KMS-11 (cell line): Measurements from ENCODE around the gene OR51Q1.

Experiments used
- H2AFZ ChIP-seq: fragments of 200-600 bp; sonication (generic); 2 replicates; pipeline ENCODE4 v1.6.1; 2016; ENCODE audit warnings: antibody characterized with exemption, mixed run types, low read depth
- H3K27ac ChIP-seq: fragments of 200-600 bp; sonication (generic); 2 replicates; pipeline ENCODE4 v1.6.1; 2016; ENCODE audit warnings: mild to moderate bottlenecking, mixed run types
- H3K27me3 ChIP-seq: fragments of 200-600 bp; sonication (generic); 2 replicates; pipeline ENCODE4 v1.6.1; 2017; ENCODE audit warnings: mild to moderate bottlenecking, low read depth, mixed run types, moderate library complexity; ENCODE audit not compliant: insufficient read depth
- H3K36me3 ChIP-seq: fragments of 200-600 bp; sonication (generic); 2 replicates; pipeline ENCODE4 v1.6.1; 2017; ENCODE audit warnings: mild to moderate bottlenecking, mixed run types; ENCODE audit not compliant: insufficient read depth
- H3K4me1 ChIP-seq: fragments of 200-600 bp; sonication (generic); 2 replicates; pipeline ENCODE4 v1.6.1; 2016; ENCODE audit warnings: mild to moderate bottlenecking, low read depth, mixed run types; ENCODE audit not compliant: poor library complexity, severe bottlenecking
- H3K4me2 ChIP-seq: fragments of 200-600 bp; sonication (generic); 2 replicates; pipeline ENCODE4 v1.7.0; 2016; ENCODE audit warnings: mild to moderate bottlenecking, mixed run types
- H3K4me3 ChIP-seq: fragments of 200-600 bp; sonication (generic); IDR thresholded peaks from 2 replicates; pipeline ENCODE4 v1.6.1; 2017; ENCODE audit warnings: low read depth, low read length, mixed read lengths; ENCODE audit not compliant: insufficient read depth
- H3K79me2 ChIP-seq: fragments of 200-600 bp; sonication (generic); 2 replicates; pipeline ENCODE4 v1.6.1; 2016; ENCODE audit warnings: low read depth, mixed run types; ENCODE audit not compliant: insufficient read depth
- H3K9ac ChIP-seq: fragments of 200-600 bp; sonication (generic); 2 replicates; pipeline ENCODE4 v1.6.1; 2016; ENCODE audit warnings: mild to moderate bottlenecking, mixed run types
- H4K20me1 ChIP-seq: fragments of 200-600 bp; sonication (generic); 2 replicates; pipeline ENCODE4 v1.6.1; 2016; ENCODE audit warnings: mild to moderate bottlenecking, mixed run types; ENCODE audit not compliant: insufficient read depth
- CTCF ChIP-seq: fragments of 200-600 bp; sonication (generic); conservative IDR thresholded peaks from 2 replicates; pipeline ENCODE4 v1.6.1; 2017; ENCODE audit warnings: low read depth, mild to moderate bottlenecking, antibody characterized with exemption, low read length, moderate library complexity, mixed read lengths

The OR51Q1 gene

GRCh38 chr11:5421811-5422210 is at the start of gene OR51Q1:
OR51Q1 (plus strand) TSS chr11:5422111; CDS start chr11:5422201, 90 bp downstream.
- no peaks in the 10 kb centered on the region for H3K79me2 ChIP-seq
- no peak within 1 kb of the TSS for H3K9ac ChIP-seq
- no peaks in the 10 kb centered on the region for H3K27me3 ChIP-seq
- no peak within 1 kb of the TSS for H3K4me2 ChIP-seq
- H4K20me1 ChIP-seq: no peaks in the 10 kb centered on the region
- TF ChIP-seq CTCF: no peak
- no peaks in the 10 kb centered on the region for H3K36me3 ChIP-seq
- H2AFZ ChIP-seq: no peak within 1 kb of the TSS
- H3K27ac ChIP-seq: no peak within 1 kb of the TSS
- H3K4me3 ChIP-seq: no peak within 1 kb of the TSS
- H3K4me1 ChIP-seq: no peaks in the 10 kb centered on the region

- no peak overlapping the region for H3K9ac ChIP-seq
- H3K27me3 ChIP-seq: no peaks in the 10 kb centered on the region
- H3K4me3 ChIP-seq: no peak overlapping the region
- no peaks in the 10 kb centered on the region for H3K4me1 ChIP-seq
- TF ChIP-seq CTCF: peak; percentile 90
- H3K79me2 ChIP-seq: no peaks in the 10 kb centered on the region
- no peak overlapping the region for H2AFZ ChIP-seq
- no peaks in the 10 kb centered on the region for H3K36me3 ChIP-seq
- no peaks in the 10 kb centered on the region for H4K20me1 ChIP-seq
- H3K27ac ChIP-seq: no peak overlapping the region
- H3K4me2 ChIP-seq: no peak overlapping the region
These were observed 41.1 kb upstream of the OR51Q1 start for GRCh38 chr11:5380740-5381342.

- Histone ChIP-seq H3K4me2 (no peak within 1 kb of the TSS), H3K27ac (no peak within 1 kb of the TSS), H4K20me1 (no peaks in the 10 kb centered on the region), H3K36me3 (no peaks in the 10 kb centered on the region), H3K4me1 (no peaks in the 10 kb centered on the region), H3K79me2 (no peaks in the 10 kb centered on the region), H2AFZ (no peak within 1 kb of the TSS), H3K9ac (no peak within 1 kb of the TSS), H3K27me3 (no peaks in the 10 kb centered on the region), H3K4me3 (no peak within 1 kb of the TSS)
- no peak for TF ChIP-seq CTCF
These were observed 38.3 kb upstream of the OR51Q1 start, which contains the start of gene OR51M1 for GRCh38 chr11:5383576-5383975. OR51M1 (plus strand) TSS chr11:5383812; CDS start chr11:5389399, 5,587 bp downstream.

GRCh38 chr11:5384335-5384734 is 37.6 kb upstream of the OR51Q1 start:
- H3K4me3 ChIP-seq: no peak overlapping the region
- H3K9ac ChIP-seq: no peak overlapping the region
- no peaks in the 10 kb centered on the region for H3K36me3 ChIP-seq
- H3K4me2 ChIP-seq: no peak overlapping the region
- no peak overlapping the region for H3K27ac ChIP-seq
- no peak overlapping the region for H2AFZ ChIP-seq
- TF ChIP-seq CTCF: no peak
- H3K4me1 ChIP-seq: no peaks in the 10 kb centered on the region
- H4K20me1 ChIP-seq: no peaks in the 10 kb centered on the region
- H3K79me2 ChIP-seq: no peaks in the 10 kb centered on the region
- H3K27me3 ChIP-seq: no peaks in the 10 kb centered on the region
